ENCODE data around the gene LDLRAD4.

The LDLRAD4 gene

GRCh38 chr18:13537022-13537780 lies 318.6 kb downstream of the LDLRAD4 start:
- in situ Hi-C loops (cut with MboI; ENCODE audit: low sequenced_read_pairs) = no loop called here

- in situ Hi-C loops (cut with MboI; ENCODE audit: low sequenced_read_pairs) = no loop called here
Observed at GRCh38 chr18:13538630-13539029, 320.1 kb downstream of the LDLRAD4 start.

- in situ Hi-C loops (cut with MboI; ENCODE audit: low sequenced_read_pairs) = no loop called here
Observed at GRCh38 chr18:13539050-13539449, 320.5 kb downstream of the LDLRAD4 start.

- in situ Hi-C loops (cut with MboI; ENCODE audit: low sequenced_read_pairs) = no loop called here
Observed at GRCh38 chr18:13539843-13540476, 321.4 kb downstream of the LDLRAD4 start.

- in situ Hi-C loops (cut with MboI; ENCODE audit: low sequenced_read_pairs) = no loop called here
Observed at GRCh38 chr18:13540477-13541182, 322.1 kb downstream of the LDLRAD4 start.

- in situ Hi-C loops (cut with MboI; ENCODE audit: low sequenced_read_pairs) = no loop called here
Observed at GRCh38 chr18:13541621-13542519, 323.3 kb downstream of the LDLRAD4 start.

GRCh38 chr18:13542520-13542847 lies 323.9 kb downstream of the LDLRAD4 start:
- in situ Hi-C loops (cut with MboI; ENCODE audit: low sequenced_read_pairs) = no loop called here

GRCh38 chr18:13543144-13543543 lies 324.6 kb downstream of the LDLRAD4 start:
- in situ Hi-C loops (cut with MboI; ENCODE audit: low sequenced_read_pairs) = no loop called here

GRCh38 chr18:13543811-13544732 lies 325.5 kb downstream of the LDLRAD4 start:
- in situ Hi-C loops (cut with MboI; ENCODE audit: low sequenced_read_pairs) = no loop called here

GRCh38 chr18:13544953-13545352 lies 326.4 kb downstream of the LDLRAD4 start:
- in situ Hi-C loops (cut with MboI; ENCODE audit: low sequenced_read_pairs) = no loop called here

GRCh38 chr18:13545514-13545913 lies 327.0 kb downstream of the LDLRAD4 start:
- in situ Hi-C loops (cut with MboI; ENCODE audit: low sequenced_read_pairs) = no loop called here

- in situ Hi-C loops (cut with MboI; ENCODE audit: low sequenced_read_pairs) = no loop called here
Observed at GRCh38 chr18:13545955-13546354, 327.4 kb downstream of the LDLRAD4 start.

GRCh38 chr18:13546638-13547037 lies 328.1 kb downstream of the LDLRAD4 start:
- in situ Hi-C loops (cut with MboI; ENCODE audit: low sequenced_read_pairs) = no loop called here

- in situ Hi-C loops (cut with MboI; ENCODE audit: low sequenced_read_pairs) = no loop called here
Observed at GRCh38 chr18:13547347-13547746, 328.8 kb downstream of the LDLRAD4 start.

- in situ Hi-C loops (cut with MboI; ENCODE audit: low sequenced_read_pairs) = no loop called here
Observed at GRCh38 chr18:13548106-13548819, 329.7 kb downstream of the LDLRAD4 start.

- in situ Hi-C loops (cut with MboI; ENCODE audit: low sequenced_read_pairs) = no loop called here
Observed at GRCh38 chr18:13548966-13549879, 330.7 kb downstream of the LDLRAD4 start.

- in situ Hi-C loops (cut with MboI; ENCODE audit: low sequenced_read_pairs) = loop anchor here (10.0 kb wide), 1 partner anchor 85 kb away; no protein-coding TSS in a partner anchor
Observed at GRCh38 chr18:13549880-13550232, 331.3 kb downstream of the LDLRAD4 start.

All from HL-60/S4 (cell line).